ENCODE data around the gene OTUB1.

GRCh38 chr11:63974259-63975143 is 11.7 kb upstream of the OTUB1 start, which contains the start of gene COX8A:
- TF ChIP-seq CTCF (optimal IDR thresholded peaks at IDR 0.05 in 1 of 3, IDR thresholded peaks at IDR 0.05 in 1 of 3, conservative IDR thresholded peaks at IDR 0.05 in 1 of 3; ENCODE audit: extremely low read depth in 1 of 3, insufficient read depth in 2 of 3, low read length in 3 of 3) (no peak), EZH2 (IDR thresholded peaks at IDR 0.05; ENCODE audit: low read length) (no peak)
